ENCODE results near the gene GLOD5. TPM values are rescaled to one million over a fixed set of nuclear protein-coding genes. Genes with fewer than 3 reads are reported as not detected.

The GLOD5 gene
- not detected in 2 replicates for total RNA-seq

GRCh38 chrX:48761674-48762471 lies at the start of gene GLOD5:
Gene GLOD5, plus strand, starts transcription at chrX:48761747. Its CDS starts 44 bp downstream, at chrX:48761791.
- Mint-ChIP-seq H3K27ac (no peak within 1 kb of the TSS), H3K27me3 (ENCODE audit: insufficient read depth) (peaks cover 4% of the 10 kb centered on the region), H3K4me3 (no peak within 1 kb of the TSS), H3K36me3 (ENCODE audit: low read depth) (no peaks in the 10 kb centered on the region), H3K4me1 (ENCODE audit: low read depth) (peaks cover 8% of the 10 kb centered on the region), H3K9me3 (no peaks in the 10 kb centered on the region)
- intact Hi-C loops (cut with micrococcal nuclease): no loop called here
- peak; percentile 1 for DNase-seq (ENCODE audit: low spot score)

- Mint-ChIP-seq H3K9me3 (no peaks in the 10 kb centered on the region), H3K4me3 (peak overlapping the region; percentile 74), H3K36me3 (ENCODE audit: low read depth) (peaks cover 8% of the 10 kb centered on the region), H3K27me3 (ENCODE audit: insufficient read depth) (no peaks in the 10 kb centered on the region), H3K4me1 (ENCODE audit: low read depth) (peaks cover 63% of the 10 kb centered on the region), H3K27ac (peak overlapping the region; percentile 84)
- intact Hi-C loops (cut with micrococcal nuclease): loop anchor here (2.0 to 5.0 kb wide), 3 partner anchors 35 to 225 kb away; no protein-coding TSS in a partner anchor
- no peak for DNase-seq (ENCODE audit: low spot score)
Measured at GRCh38 chrX:48711929-48712505, 49.5 kb upstream of the GLOD5 start.

- Mint-ChIP-seq H3K4me3 (peak overlapping the region; percentile 74), H3K27me3 (ENCODE audit: insufficient read depth) (no peaks in the 10 kb centered on the region), H3K27ac (peak overlapping the region; percentile 84), H3K4me1 (ENCODE audit: low read depth) (peaks cover 71% of the 10 kb centered on the region), H3K36me3 (ENCODE audit: low read depth) (peaks cover 10% of the 10 kb centered on the region), H3K9me3 (peaks cover 2% of the 10 kb centered on the region)
- DNase-seq (ENCODE audit: low spot score): no peak
- intact Hi-C loops (cut with micrococcal nuclease): loop anchor here (1.0 to 5.0 kb wide), 5 partner anchors 18 to 223 kb away; partner anchors contain the start of gene SUV39H1
Measured at GRCh38 chrX:48713847-48714246, 47.7 kb upstream of the GLOD5 start.

DNA sequence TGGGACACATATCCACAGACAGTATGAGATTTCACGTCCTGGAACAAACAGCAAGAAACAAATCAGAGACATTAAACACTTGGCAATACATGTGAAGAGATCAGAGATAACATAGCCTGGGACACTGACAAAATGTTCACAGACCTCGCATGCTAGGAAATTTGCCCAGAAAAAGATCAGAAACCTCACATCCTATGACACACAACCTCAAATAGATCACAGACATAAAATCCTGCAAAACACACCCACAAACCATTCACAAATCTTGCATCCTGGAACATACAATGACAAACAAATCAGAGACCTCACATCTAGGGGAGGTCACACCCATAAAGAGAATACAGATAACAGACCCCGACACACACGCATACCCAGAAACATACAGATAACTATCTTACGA lies 47.0 kb upstream of the GLOD5 start:
- peaks cover 10% of the 10 kb centered on the region for H3K36me3 Mint-ChIP-seq (ENCODE audit: low read depth)
- peak overlapping the region; percentile 50 for H3K4me3 Mint-ChIP-seq
- H3K4me1 Mint-ChIP-seq (ENCODE audit: low read depth): peaks cover 75% of the 10 kb centered on the region
- no peaks in the 10 kb centered on the region for H3K27me3 Mint-ChIP-seq (ENCODE audit: insufficient read depth)
- peaks cover 3% of the 10 kb centered on the region for H3K9me3 Mint-ChIP-seq
- H3K27ac Mint-ChIP-seq: peak overlapping the region; percentile 84
- DNase-seq (ENCODE audit: low spot score): no peak
- intact Hi-C loops (cut with micrococcal nuclease): loop anchor here (5.0 kb wide), 2 partner anchors 38 to 223 kb away; no protein-coding TSS in a partner anchor

DNA sequence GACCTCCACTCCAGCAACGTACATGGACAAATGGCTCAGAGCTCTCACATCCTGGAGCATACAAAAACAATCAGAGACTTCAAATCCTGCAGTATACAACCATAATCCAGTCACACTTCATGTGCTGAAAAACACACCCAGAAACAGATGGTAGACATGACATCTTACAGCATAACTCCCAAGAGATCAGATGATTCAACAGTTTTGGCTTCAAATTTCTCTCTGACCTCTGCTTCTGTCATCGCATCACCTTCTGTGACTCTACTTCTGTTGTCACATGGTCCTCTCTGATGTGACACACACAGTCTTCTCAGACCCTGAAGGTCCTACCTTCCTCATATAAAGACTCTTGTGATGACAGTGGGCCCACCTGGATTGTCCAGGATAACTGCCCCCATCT lies 46.5 kb upstream of the GLOD5 start:
- Mint-ChIP-seq H3K4me1 (ENCODE audit: low read depth) (peaks cover 75% of the 10 kb centered on the region), H3K36me3 (ENCODE audit: low read depth) (peaks cover 10% of the 10 kb centered on the region), H3K9me3 (peaks cover 3% of the 10 kb centered on the region), H3K4me3 (peak overlapping the region; percentile 50), H3K27ac (peak overlapping the region; percentile 84), H3K27me3 (ENCODE audit: insufficient read depth) (no peaks in the 10 kb centered on the region)
- intact Hi-C loops (cut with micrococcal nuclease): no loop called here
- DNase-seq (ENCODE audit: low spot score): no peak

- peaks cover 66% of the 10 kb centered on the region for H3K4me1 Mint-ChIP-seq (ENCODE audit: low read depth)
- H3K27ac Mint-ChIP-seq: peak overlapping the region; percentile 76
- peaks cover 5% of the 10 kb centered on the region for H3K36me3 Mint-ChIP-seq (ENCODE audit: low read depth)
- no peaks in the 10 kb centered on the region for H3K27me3 Mint-ChIP-seq (ENCODE audit: insufficient read depth)
- peak overlapping the region; percentile 17 for H3K4me3 Mint-ChIP-seq
- intact Hi-C loops (cut with micrococcal nuclease): no loop called here
- DNase-seq (ENCODE audit: low spot score): no peak
- H3K9me3 Mint-ChIP-seq: peaks cover 3% of the 10 kb centered on the region
Measured at GRCh38 chrX:48715876-48716502, 45.6 kb upstream of the GLOD5 start.

- Mint-ChIP-seq H3K9me3 (peaks cover 3% of the 10 kb centered on the region), H3K4me1 (ENCODE audit: low read depth) (peaks cover 27% of the 10 kb centered on the region), H3K27ac (no peak overlapping the region), H3K36me3 (ENCODE audit: low read depth) (peaks cover 7% of the 10 kb centered on the region), H3K4me3 (no peak overlapping the region), H3K27me3 (ENCODE audit: insufficient read depth) (no peaks in the 10 kb centered on the region)
- DNase-seq (ENCODE audit: low spot score): no peak
- intact Hi-C loops (cut with micrococcal nuclease): loop anchor here (1.0 kb wide), 1 partner anchor 8 kb away; no protein-coding TSS in a partner anchor
Measured at GRCh38 chrX:48719958-48720357, 41.6 kb upstream of the GLOD5 start.

DNA sequence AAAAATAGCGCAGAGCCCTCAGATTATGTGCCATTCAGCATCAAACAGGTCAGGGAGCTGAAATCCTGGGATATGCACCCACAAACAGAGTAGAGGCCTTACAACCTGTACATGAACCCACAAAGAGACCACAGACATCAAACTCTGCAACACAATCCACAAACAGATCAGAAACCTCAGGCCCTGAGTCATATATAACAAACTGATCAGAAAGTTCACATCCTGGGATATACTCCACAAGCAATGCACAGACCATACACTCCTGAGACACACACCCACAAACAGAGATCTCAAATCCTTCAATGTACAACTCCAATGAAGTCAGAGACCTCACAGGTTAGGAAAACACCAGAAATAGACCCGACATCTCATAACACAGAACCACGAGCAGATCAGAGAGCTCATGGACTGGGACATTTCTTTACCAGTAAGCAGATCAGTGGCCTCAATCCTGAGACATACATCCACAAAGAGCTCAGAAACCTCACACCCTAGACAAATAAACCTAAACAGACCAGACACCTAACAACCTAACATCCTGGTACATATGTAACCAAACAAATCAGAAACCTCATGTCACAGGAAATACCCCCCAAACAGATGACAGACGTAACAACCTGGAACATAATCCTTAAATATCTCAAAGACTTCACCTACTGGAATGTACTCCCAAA lies 40.8 kb upstream of the GLOD5 start:
- no peak for DNase-seq (ENCODE audit: low spot score)
- Mint-ChIP-seq H3K27ac (no peak overlapping the region), H3K36me3 (ENCODE audit: low read depth) (peaks cover 11% of the 10 kb centered on the region), H3K9me3 (peaks cover 3% of the 10 kb centered on the region), H3K4me1 (ENCODE audit: low read depth) (peaks cover 21% of the 10 kb centered on the region), H3K27me3 (ENCODE audit: insufficient read depth) (no peaks in the 10 kb centered on the region), H3K4me3 (no peak overlapping the region)
- intact Hi-C loops (cut with micrococcal nuclease): loop anchor here (1.0 kb wide), 1 partner anchor 8 kb away; no protein-coding TSS in a partner anchor

- peaks cover 25% of the 10 kb centered on the region for H3K4me1 Mint-ChIP-seq (ENCODE audit: low read depth)
- no peaks in the 10 kb centered on the region for H3K27me3 Mint-ChIP-seq (ENCODE audit: insufficient read depth)
- no peak for DNase-seq (ENCODE audit: low spot score)
- intact Hi-C loops (cut with micrococcal nuclease): no loop called here
- peaks cover 16% of the 10 kb centered on the region for H3K36me3 Mint-ChIP-seq (ENCODE audit: low read depth)
- H3K27ac Mint-ChIP-seq: no peak overlapping the region
- H3K4me3 Mint-ChIP-seq: no peak overlapping the region
- peaks cover 8% of the 10 kb centered on the region for H3K9me3 Mint-ChIP-seq
Measured at GRCh38 chrX:48721916-48722315, 39.6 kb upstream of the GLOD5 start.

DNA sequence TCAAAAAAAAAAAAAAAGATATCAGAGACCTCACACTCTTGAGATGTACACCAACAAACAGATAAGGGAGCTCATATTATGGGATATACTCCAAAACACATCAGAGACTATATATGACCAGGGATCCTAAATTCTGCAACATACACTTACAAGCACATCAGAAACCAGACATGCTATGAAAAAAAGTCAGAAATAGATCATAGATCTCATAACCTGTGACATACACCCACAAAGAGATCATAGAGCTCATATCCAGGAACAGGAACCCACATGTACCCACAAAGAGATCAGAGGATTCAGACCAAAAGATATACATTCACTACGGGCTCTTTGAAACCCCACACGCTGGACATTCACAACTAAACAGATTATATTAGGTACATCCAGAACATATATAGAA lies 35.0 kb upstream of the GLOD5 start:
- Mint-ChIP-seq H3K27me3 (ENCODE audit: insufficient read depth) (no peaks in the 10 kb centered on the region), H3K9me3 (peaks cover 24% of the 10 kb centered on the region), H3K4me3 (no peak overlapping the region), H3K4me1 (ENCODE audit: low read depth) (peaks cover 33% of the 10 kb centered on the region), H3K36me3 (ENCODE audit: low read depth) (peaks cover 13% of the 10 kb centered on the region), H3K27ac (no peak overlapping the region)
- no peak for DNase-seq (ENCODE audit: low spot score)
- intact Hi-C loops (cut with micrococcal nuclease): no loop called here

DNA sequence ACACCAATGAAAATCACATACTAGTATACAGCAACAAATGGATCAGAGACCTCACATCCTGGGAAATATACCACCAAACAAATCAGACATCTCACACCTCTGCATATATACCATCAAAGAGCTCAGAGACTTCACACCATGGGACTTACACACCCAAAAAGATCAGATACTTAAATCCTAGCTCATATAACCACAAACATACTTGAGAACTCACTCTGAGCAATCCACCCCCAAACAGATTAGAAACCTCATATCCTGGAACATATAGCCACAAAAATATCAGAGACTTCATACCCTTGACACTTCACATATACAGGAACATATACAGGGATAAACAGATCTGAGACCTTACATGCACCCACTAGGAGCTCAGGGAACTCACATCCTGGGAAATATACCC lies 32.9 kb upstream of the GLOD5 start:
- H3K36me3 Mint-ChIP-seq (ENCODE audit: low read depth): peaks cover 13% of the 10 kb centered on the region
- no peak for DNase-seq (ENCODE audit: low spot score)
- H3K4me3 Mint-ChIP-seq: no peak overlapping the region
- peaks cover 33% of the 10 kb centered on the region for H3K4me1 Mint-ChIP-seq (ENCODE audit: low read depth)
- peaks cover 24% of the 10 kb centered on the region for H3K9me3 Mint-ChIP-seq
- H3K27ac Mint-ChIP-seq: no peak overlapping the region
- no peaks in the 10 kb centered on the region for H3K27me3 Mint-ChIP-seq (ENCODE audit: insufficient read depth)
- intact Hi-C loops (cut with micrococcal nuclease): loop anchor here (1.0 kb wide), 2 partner anchors 8 kb away; no protein-coding TSS in a partner anchor

- Mint-ChIP-seq H3K4me3 (peak overlapping the region; percentile 98), H3K27me3 (ENCODE audit: insufficient read depth) (no peaks in the 10 kb centered on the region), H3K36me3 (ENCODE audit: low read depth) (peaks cover 2% of the 10 kb centered on the region), H3K27ac (peak overlapping the region; percentile 98), H3K4me1 (ENCODE audit: low read depth) (peaks cover 23% of the 10 kb centered on the region), H3K9me3 (no peaks in the 10 kb centered on the region)
- DNase-seq (ENCODE audit: low spot score): no peak
- intact Hi-C loops (cut with micrococcal nuclease): loop anchor here (1.0 to 5.0 kb wide), 3 partner anchors 8 to 181 kb away; partner anchors contain the start of gene PIM2
Measured at GRCh38 chrX:48736303-48736702, 25.2 kb upstream of the GLOD5 start.
